ENCODE results near the gene SETD1B. TPM values are rescaled to one million over a fixed set of nuclear protein-coding genes. Genes with fewer than 3 reads are reported as not detected.

SETD1B gene
- total and polyA plus RNA-seq, 2 donors (not counting 3 experiments of a cell fraction or from before 2014, with no cell fraction given): 2.6 to 27.0 TPM

DNA sequence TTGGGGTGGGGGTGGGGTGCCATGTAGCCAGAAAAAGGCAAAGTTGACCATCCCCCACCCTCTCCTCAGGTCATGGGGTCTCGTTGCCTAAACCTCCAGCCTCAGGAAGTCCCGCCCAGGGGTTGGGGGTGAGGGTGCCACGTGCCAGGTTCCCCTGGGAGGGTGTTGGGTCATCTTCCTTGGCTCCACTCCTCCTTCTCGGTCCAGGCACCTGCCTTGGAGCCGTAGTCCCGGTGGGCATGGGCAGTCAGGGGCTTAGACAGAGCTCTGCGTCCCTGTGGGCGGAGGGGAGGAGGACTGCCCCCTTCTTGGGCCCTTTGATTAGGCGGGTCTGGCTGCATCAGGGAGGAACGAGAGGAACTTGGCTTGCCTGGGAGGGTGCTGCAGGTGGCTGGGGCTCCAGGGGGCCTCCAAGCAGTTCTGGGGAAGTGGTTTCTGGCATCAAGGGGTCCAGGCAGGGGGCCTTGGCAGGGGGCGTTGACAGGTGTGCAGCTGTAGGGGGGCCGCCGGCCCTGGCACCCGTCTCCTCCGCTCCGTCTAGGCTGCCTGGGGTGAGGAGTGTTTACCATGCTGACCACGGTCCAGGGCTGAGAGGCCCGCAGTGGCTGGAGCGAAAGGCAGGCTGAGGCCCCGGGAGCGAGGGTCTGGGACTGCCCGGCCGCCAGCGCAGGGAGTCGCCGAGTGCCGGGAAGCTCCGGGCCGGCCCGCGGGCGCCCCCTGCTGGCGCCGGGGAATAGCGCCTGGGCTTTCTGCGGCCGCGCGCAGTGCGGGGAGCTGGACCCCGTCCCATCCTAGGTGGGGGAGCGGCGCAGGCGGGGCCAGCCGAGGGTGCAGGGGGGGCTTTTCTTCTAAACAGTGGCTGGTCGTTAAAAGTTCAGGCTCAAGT lies 7.9 kb downstream of the SETD1B start:
- DNase-seq (ENCODE audit: low read depth, low spot score): peak; percentile 67
- H3K9me3 ChIP-seq (replicated peaks; ENCODE audit: control insufficient read depth, insufficient read depth, low read length): no peaks in the 10 kb centered on the region
- H3K4me2 ChIP-seq (ENCODE audit: insufficient read depth, low read length): peak overlapping the region; percentile 47
- no TSS peak for BruUV-seq (replicated peaks)
- no peaks in the 10 kb centered on the region for H4K20me1 ChIP-seq (replicated peaks; ENCODE audit: control insufficient read depth, extremely low read depth, insufficient read depth, low read length)
- peak overlapping the region; percentile 19 for H3K9ac ChIP-seq (replicated peaks; ENCODE audit: extremely low read depth, insufficient read depth, low read length)
- peaks cover 27% of the 10 kb centered on the region for H3K4me1 ChIP-seq (ENCODE audit: control insufficient read depth, extremely low read depth, insufficient read depth, low read length)
- intact Hi-C loops (cut with micrococcal nuclease) (loop anchor here (1.0 to 2.0 kb wide), 5 partner anchors 7 to 114 kb away; partner anchors contain the start of genes PSMD9 and SETD1B), dilution Hi-C loops (cut with MboI; ENCODE audit: extremely low pct_ligation_motif_present, low sequenced_read_pairs) (no loop called here)
- FAIRE-seq: peak; percentile 12
- no peaks in the 10 kb centered on the region for H3K27me3 ChIP-seq (ENCODE audit: control insufficient read depth in 2 of 2, insufficient read depth in 2 of 2, low read length in 2 of 2)
- peaks cover 72% of the 10 kb centered on the region for H3K79me2 ChIP-seq (ENCODE audit: control insufficient read depth, insufficient read depth, low read length)
- H3K36me3 ChIP-seq (ENCODE audit: control insufficient read depth in 2 of 2, extremely low read depth in 1 of 2, insufficient read depth in 2 of 2, low read length in 2 of 2): peaks cover 7 to 43% of the 10 kb centered on the region in 2 experiments
- no peak overlapping the region for H2AFZ ChIP-seq (ENCODE audit: low read depth, low read length)
- H3K27ac ChIP-seq (ENCODE audit: insufficient read depth, low read depth, low read length): no peak overlapping the region
- ChIA-PET POLR2A (interaction anchor here (2.4 to 2.5 kb wide), 2 partner anchors 10 to 16 kb away, joined by 20 to 37 read pairs; partner anchors contain the start of gene RHOF), CTCF (interaction anchor here (0.6 to 12.8 kb wide), 34 partner anchors 12 to 423 kb away, joined by 3 to 774 read pairs (median 4); partner anchors contain the start of genes CFAP251, PSMD9, RHOF and SETD1B)
- H3K9me1 ChIP-seq (replicated peaks; ENCODE audit: control insufficient read depth, extremely low read depth, insufficient read depth, low read length): no peaks in the 10 kb centered on the region
- TF ChIP-seq POLR2AphosphoS5 (IDR thresholded peaks at IDR 0.05; ENCODE audit: insufficient read depth, low read depth, low read length): no peak
- TF ChIP-seq, protein P1, sequence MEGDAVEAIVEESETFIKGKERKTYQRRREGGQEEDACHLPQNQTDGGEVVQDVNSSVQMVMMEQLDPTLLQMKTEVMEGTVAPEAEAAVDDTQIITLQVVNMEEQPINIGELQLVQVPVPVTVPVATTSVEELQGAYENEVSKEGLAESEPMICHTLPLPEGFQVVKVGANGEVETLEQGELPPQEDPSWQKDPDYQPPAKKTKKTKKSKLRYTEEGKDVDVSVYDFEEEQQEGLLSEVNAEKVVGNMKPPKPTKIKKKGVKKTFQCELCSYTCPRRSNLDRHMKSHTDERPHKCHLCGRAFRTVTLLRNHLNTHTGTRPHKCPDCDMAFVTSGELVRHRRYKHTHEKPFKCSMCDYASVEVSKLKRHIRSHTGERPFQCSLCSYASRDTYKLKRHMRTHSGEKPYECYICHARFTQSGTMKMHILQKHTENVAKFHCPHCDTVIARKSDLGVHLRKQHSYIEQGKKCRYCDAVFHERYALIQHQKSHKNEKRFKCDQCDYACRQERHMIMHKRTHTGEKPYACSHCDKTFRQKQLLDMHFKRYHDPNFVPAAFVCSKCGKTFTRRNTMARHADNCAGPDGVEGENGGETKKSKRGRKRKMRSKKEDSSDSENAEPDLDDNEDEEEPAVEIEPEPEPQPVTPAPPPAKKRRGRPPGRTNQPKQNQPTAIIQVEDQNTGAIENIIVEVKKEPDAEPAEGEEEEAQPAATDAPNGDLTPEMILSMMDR (IDR thresholded peaks at IDR 0.05; ENCODE audit: extremely low read depth in 1 of 2, insufficient read depth in 1 of 2, low read depth in 1 of 2, low read length in 2 of 2): peak; percentile 89 to 94
- H3K4me3 ChIP-seq (replicated peaks in 1 of 3; ENCODE audit: insufficient read depth in 1 of 3, low read depth in 1 of 3, low read length in 3 of 3): peak overlapping the region in 2 of 3 experiments; percentile 49

All from endothelial cell of umbilical vein (primary cell).